Calu3 (cell line): Measurements from ENCODE around the gene FOXL1. TPM values are rescaled to one million over a fixed set of nuclear protein-coding genes. Genes with fewer than 3 reads are reported as not detected.
"Not testable (repeated sequence)": the region's sequence is repeated elsewhere in the genome, so short reads cannot be mapped to it uniquely, and the experiment has no call there.

Experiments used
- BruUV-seq: library from RNA; stranded (reverse); fragments of 400-500 nt; replicated peaks from 2 replicates; lab custom pipeline; 2021; lab: Mats Ljungman, UMichigan
- CTCF ChIA-PET: fragments of 300-600 bp; sonication (Branson Sonifier 250); formaldehyde crosslinking; loops from one replicate; lab custom pipeline; 2022; ENCODE audit warnings: antibody characterized with exemption; lab: Charles Lee
- DNase-seq: peaks from one replicate; pipeline ENCODE4 v3.0.0; 2022
- H3K27ac Mint-ChIP-seq: one replicate; pipeline ENCODE4 v1.8.0; 2022; ENCODE audit warnings: mixed read lengths; ENCODE audit not compliant: unreplicated experiment
- H3K27me3 Mint-ChIP-seq: one replicate; pipeline ENCODE4 v1.8.0; 2022; ENCODE audit warnings: mixed read lengths; ENCODE audit not compliant: unreplicated experiment
- H3K36me3 Mint-ChIP-seq: one replicate; pipeline ENCODE4 v1.8.0; 2022; ENCODE audit warnings: mild to moderate bottlenecking, moderate library complexity, mixed read lengths; ENCODE audit not compliant: insufficient read depth, unreplicated experiment
- H3K4me1 Mint-ChIP-seq: one replicate; pipeline ENCODE4 v1.8.0; 2022; ENCODE audit warnings: mild to moderate bottlenecking, low read depth, mixed read lengths; ENCODE audit not compliant: unreplicated experiment
- H3K4me3 Mint-ChIP-seq: one replicate; pipeline ENCODE4 v1.8.0; 2022; ENCODE audit warnings: mild to moderate bottlenecking, low read depth, moderate library complexity, mixed read lengths; ENCODE audit not compliant: unreplicated experiment
- H3K9me3 Mint-ChIP-seq: one replicate; pipeline ENCODE4 v1.8.0; 2022; ENCODE audit warnings: low read depth, mixed read lengths; ENCODE audit not compliant: unreplicated experiment
- CTCF ChIP-seq: fragments of 200-600 bp; IDR thresholded peaks from one replicate; pipeline ENCODE4 v1.8.0; 2022; ENCODE audit warnings: antibody characterized with exemption; ENCODE audit not compliant: unreplicated experiment
- intact Hi-C: fragments of 100-400 bp; cut with micrococcal nuclease; formaldehyde crosslinking; loops from one replicate; pipeline ENCODE4 v1.10.0; 2022; ENCODE audit not compliant: unreplicated experiment
- total RNA-seq: library from RNA; stranded (reverse); gene quantifications from 2 replicates; pipeline ENCODE4 v1.2.3, GENCODE V29; 2022

The FOXL1 gene
- total RNA-seq, 1 experiment from 2014 or later = 13.3 TPM

GRCh38 chr16:86585821-86586611 lies 7.7 kb downstream of the FOXL1 start:
- Mint-ChIP-seq H3K9me3 (peaks cover under 1% of the 10 kb centered on the region), H3K27me3 (no peaks in the 10 kb centered on the region), H3K27ac (peak overlapping the region; percentile 69), H3K4me1 (peaks cover 27% of the 10 kb centered on the region), H3K36me3 (peaks cover 20% of the 10 kb centered on the region), H3K4me3 (no peak overlapping the region)
- intact Hi-C loops = loop anchor here (2.0 kb wide), 1 partner anchor 47 kb away; no protein-coding TSS in a partner anchor
- no peak for DNase-seq
- TF ChIP-seq CTCF = no peak
- CTCF ChIA-PET = interaction anchor here (0.9 to 1.4 kb wide), 4 partner anchors 9 to 432 kb away, joined by 3 to 11 read pairs (median 4); no protein-coding TSS in a partner anchor
- BruUV-seq = no TSS peak

GRCh38 chr16:86587487-86587886 lies 9.1 kb downstream of the FOXL1 start:
- Mint-ChIP-seq H3K4me3 (no peak overlapping the region), H3K27ac (no peak overlapping the region), H3K9me3 (peaks cover 5% of the 10 kb centered on the region), H3K27me3 (no peaks in the 10 kb centered on the region), H3K36me3 (peaks cover 12% of the 10 kb centered on the region), H3K4me1 (peaks cover 16% of the 10 kb centered on the region)
- CTCF ChIA-PET = no interaction called here
- BruUV-seq = no TSS peak
- TF ChIP-seq CTCF = no peak
- intact Hi-C loops = no loop called here
- DNase-seq = no peak

GRCh38 chr16:86587955-86588354 lies 9.6 kb downstream of the FOXL1 start:
- H3K27ac Mint-ChIP-seq, CTCF ChIA-PET, H3K27me3 Mint-ChIP-seq, H3K9me3 Mint-ChIP-seq, H3K4me3 Mint-ChIP-seq, BruUV-seq, DNase-seq, intact Hi-C loops: not testable (repeated sequence)
- peaks cover 12% of the 10 kb centered on the region for H3K36me3 Mint-ChIP-seq
- H3K4me1 Mint-ChIP-seq = peaks cover 16% of the 10 kb centered on the region

GRCh38 chr16:86590501-86591144 lies 12.3 kb downstream of the FOXL1 start:
- peak; percentile 39 for DNase-seq

More at GRCh38 chr16:86590501-86591144, 12.3 kb downstream of the FOXL1 start:
- Mint-ChIP-seq H3K4me1 (peaks cover 13% of the 10 kb centered on the region), H3K9me3 (peaks cover 5% of the 10 kb centered on the region), H3K27ac (peak overlapping the region; percentile 12), H3K27me3 (peaks cover 9% of the 10 kb centered on the region), H3K4me3 (no peak overlapping the region), H3K36me3 (peaks cover 2% of the 10 kb centered on the region)
- no TSS peak for BruUV-seq
- CTCF ChIA-PET = interaction anchor here (0.6 to 1.4 kb wide), 6 partner anchors 11 to 476 kb away, joined by 3 to 11 read pairs (median 3); partner anchors contain the start of gene FOXL1
- intact Hi-C loops = no loop called here
- TF ChIP-seq CTCF = no peak
